ENCODE measurements around the gene SH3D21. TPM values are rescaled to one million over a fixed set of nuclear protein-coding genes. Genes with fewer than 3 reads are reported as not detected.

SH3D21 gene
- total RNA-seq, 2 donors from 2014 or later: 8.1 to 10.6 TPM

- Histone ChIP-seq H3K36me3 (peaks cover 13 to 24% of the 10 kb centered on the region in 2 donors), H3K27me3 (replicated peaks; ENCODE audit: insufficient read depth) (no peaks in the 10 kb centered on the region), H3K4me1 (replicated peaks) (peaks cover 5% of the 10 kb centered on the region), H3K4me3 (no peak overlapping the region), H3K9me3 (no peaks in the 10 kb centered on the region), H3K27ac (peak overlapping the region in 1 of 2 donors; percentile 89)
- no peak for TF ChIP-seq POLR2AphosphoS5 (IDR thresholded peaks at IDR 0.05)
- no peak for TF ChIP-seq POLR2A (IDR thresholded peaks at IDR 0.05)
- no peak for TF ChIP-seq CTCF (IDR thresholded peaks at IDR 0.05)
- no peak for DNase-seq (ENCODE audit: low spot score)
- 76% methylated on average over 7 of the region's 7 CpGs for WGBS
- intact Hi-C loops (cut with DNase I): no loop called here
Measured at GRCh38 chr1:36304521-36304920, 1.6 kb upstream of the SH3D21 start.

- 79% methylated on average over 10 of the region's 10 CpGs for WGBS
- H3K27ac ChIP-seq: peak overlapping the region; percentile 85 to 89
- TF ChIP-seq POLR2A (IDR thresholded peaks at IDR 0.05) (no peak), POLR2AphosphoS5 (IDR thresholded peaks at IDR 0.05) (no peak), CTCF (IDR thresholded peaks at IDR 0.05) (no peak)
- H3K4me3 ChIP-seq: no peak overlapping the region
- H3K4me1 ChIP-seq (replicated peaks): peaks cover 2% of the 10 kb centered on the region
- H3K36me3 ChIP-seq: peaks cover 13 to 24% of the 10 kb centered on the region in 2 donors
- intact Hi-C loops (cut with DNase I): no loop called here
- H3K27me3 ChIP-seq (replicated peaks; ENCODE audit: insufficient read depth): no peaks in the 10 kb centered on the region
- no peaks in the 10 kb centered on the region for H3K9me3 ChIP-seq
- no peak for DNase-seq (ENCODE audit: low spot score)
Measured at GRCh38 chr1:36304970-36305914, 926 bp upstream of the SH3D21 start.

- peak overlapping the region; percentile 85 to 89 for H3K27ac ChIP-seq
Measured at GRCh38 chr1:36305915-36306209, 306 bp upstream of the SH3D21 start.

GRCh38 chr1:36306902-36307456 is 811 bp downstream of the SH3D21 start:
- Histone ChIP-seq H3K9me3 (no peaks in the 10 kb centered on the region), H3K27ac (peak overlapping the region; percentile 85 to 89), H3K4me3 (peak overlapping the region; percentile 59 to 64), H3K4me1 (replicated peaks) (no peaks in the 10 kb centered on the region), H3K36me3 (peaks cover 8 to 12% of the 10 kb centered on the region in 2 donors), H3K27me3 (replicated peaks; ENCODE audit: insufficient read depth) (no peaks in the 10 kb centered on the region)
- WGBS: 1% methylated on average over 46 of the region's 46 CpGs
- DNase-seq (ENCODE audit: low spot score): peak; percentile 92
- intact Hi-C loops (cut with DNase I): no loop called here
- peak; percentile 80 for TF ChIP-seq POLR2AphosphoS5 (IDR thresholded peaks at IDR 0.05)
- no peak for TF ChIP-seq CTCF (IDR thresholded peaks at IDR 0.05)
- peak; percentile 88 for TF ChIP-seq POLR2A (IDR thresholded peaks at IDR 0.05)

More at GRCh38 chr1:36305915-36306209, 306 bp upstream of the SH3D21 start:
- H3K27me3 ChIP-seq (replicated peaks; ENCODE audit: insufficient read depth): no peaks in the 10 kb centered on the region
- no peaks in the 10 kb centered on the region for H3K9me3 ChIP-seq
- intact Hi-C loops (cut with DNase I): no loop called here
- H3K4me1 ChIP-seq (replicated peaks): no peaks in the 10 kb centered on the region
- H3K4me3 ChIP-seq: peak overlapping the region in 1 of 2 donors; percentile 64
- peaks cover 13 to 23% of the 10 kb centered on the region in 2 donors for H3K36me3 ChIP-seq
- TF ChIP-seq POLR2A (IDR thresholded peaks at IDR 0.05) (no peak), CTCF (IDR thresholded peaks at IDR 0.05) (no peak), POLR2AphosphoS5 (IDR thresholded peaks at IDR 0.05) (no peak)
- WGBS: 31% methylated on average over 7 of the region's 7 CpGs
- DNase-seq (ENCODE audit: low spot score): no peak
